HL-60/S4 (cell line): ENCODE data around the gene IFITM2.
"Not testable (repeated sequence)": the region's sequence is repeated elsewhere in the genome, so short reads cannot be mapped to it uniquely, and the experiment has no call there.

Source experiments
- in situ Hi-C: fragments of 300-500 bp; cut with MboI; formaldehyde crosslinking; loops from 2 replicates; pipeline ENCODE4 v1.14.3; 2022; ENCODE audit warnings: low sequenced_read_pairs

IFITM2 gene

DNA sequence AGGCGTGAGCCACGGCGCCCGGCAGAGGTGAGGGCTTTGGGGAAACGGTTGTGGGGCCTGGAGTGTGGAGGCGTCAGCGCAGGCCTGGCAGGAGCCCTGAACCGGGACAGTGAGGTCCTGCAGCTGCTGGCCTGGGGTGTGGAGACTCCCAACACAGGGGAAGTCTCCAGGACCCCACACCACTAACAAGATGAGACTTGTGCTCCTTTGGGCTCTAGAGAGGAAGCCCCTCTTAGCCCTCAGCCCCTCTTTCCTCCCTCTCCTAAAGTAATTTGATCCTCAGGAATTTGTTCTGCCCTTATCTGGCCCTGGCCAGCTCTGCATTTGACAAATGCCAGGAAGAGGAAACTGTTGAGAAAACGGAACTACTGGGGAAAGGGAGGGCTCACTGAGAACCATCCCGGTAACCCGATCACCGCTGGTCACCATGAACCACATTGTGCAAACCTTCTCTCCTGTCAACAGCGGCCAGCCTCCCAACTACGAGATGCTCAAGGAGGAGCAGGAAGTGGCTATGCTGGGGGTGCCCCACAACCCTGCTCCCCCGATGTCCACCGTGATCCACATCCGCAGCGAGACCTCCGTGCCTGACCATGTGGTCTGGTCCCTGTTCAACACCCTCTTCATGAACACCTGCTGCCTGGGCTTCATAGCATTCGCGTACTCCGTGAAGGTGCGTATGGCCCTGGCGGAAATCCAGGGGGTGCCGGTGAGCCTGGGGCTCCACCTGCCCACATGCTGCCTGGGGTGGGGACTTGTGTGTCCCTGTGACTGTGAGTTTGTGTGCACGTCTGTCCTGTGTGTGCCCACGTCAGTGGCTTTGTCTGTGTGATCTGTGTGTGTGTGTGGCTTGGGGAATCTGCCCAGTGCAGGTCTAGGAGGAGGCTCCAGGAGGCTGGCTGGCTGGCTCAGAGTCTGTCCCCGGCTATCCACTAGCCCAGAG lies at the start of gene IFITM2:
Gene IFITM2 (plus strand): TSS at position 51 of the 943 bp plus-strand sequence. CDS start 377 bp downstream, at position 428.
- in situ Hi-C loops: not testable (repeated sequence)

DNA sequence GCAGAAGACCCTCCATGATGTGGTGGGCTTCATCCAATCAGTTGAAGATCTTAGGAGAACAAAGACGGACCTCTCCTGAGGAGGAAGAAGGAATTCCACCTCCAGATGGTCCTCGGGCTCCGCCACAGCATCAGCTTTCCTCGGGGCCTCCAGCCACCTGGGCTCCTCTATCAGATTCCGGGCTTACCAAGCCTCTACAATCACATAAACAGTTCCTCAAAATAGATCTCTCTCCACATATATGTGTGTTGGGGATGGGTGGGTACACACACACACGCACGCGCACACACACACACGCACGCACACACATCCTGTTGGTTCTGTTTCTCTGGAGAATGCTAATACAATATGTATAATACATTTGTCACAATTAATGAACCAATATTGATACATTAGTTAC lies 48.2 kb upstream of the IFITM2 start:
- in situ Hi-C loops: no loop called here

DNA sequence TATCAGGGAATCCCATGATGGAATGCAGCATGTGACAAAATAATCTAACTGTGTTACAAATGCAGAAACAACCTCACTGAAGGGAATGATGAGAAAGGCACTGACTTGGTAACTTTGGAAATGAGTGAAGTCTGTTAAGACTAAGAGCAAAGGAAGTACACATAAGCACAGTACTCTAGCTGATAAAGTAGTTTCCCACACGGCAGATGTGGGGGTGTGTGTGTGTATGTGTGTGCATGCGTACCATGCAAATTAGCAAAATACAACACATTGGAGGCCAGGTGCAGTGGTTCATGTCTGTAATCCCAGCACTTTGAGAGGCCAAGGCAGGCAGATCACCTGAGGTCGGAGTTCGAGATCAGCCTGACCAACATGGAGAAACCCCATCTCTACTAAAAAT lies 46.0 kb upstream of the IFITM2 start:
- in situ Hi-C loops: no loop called here

DNA sequence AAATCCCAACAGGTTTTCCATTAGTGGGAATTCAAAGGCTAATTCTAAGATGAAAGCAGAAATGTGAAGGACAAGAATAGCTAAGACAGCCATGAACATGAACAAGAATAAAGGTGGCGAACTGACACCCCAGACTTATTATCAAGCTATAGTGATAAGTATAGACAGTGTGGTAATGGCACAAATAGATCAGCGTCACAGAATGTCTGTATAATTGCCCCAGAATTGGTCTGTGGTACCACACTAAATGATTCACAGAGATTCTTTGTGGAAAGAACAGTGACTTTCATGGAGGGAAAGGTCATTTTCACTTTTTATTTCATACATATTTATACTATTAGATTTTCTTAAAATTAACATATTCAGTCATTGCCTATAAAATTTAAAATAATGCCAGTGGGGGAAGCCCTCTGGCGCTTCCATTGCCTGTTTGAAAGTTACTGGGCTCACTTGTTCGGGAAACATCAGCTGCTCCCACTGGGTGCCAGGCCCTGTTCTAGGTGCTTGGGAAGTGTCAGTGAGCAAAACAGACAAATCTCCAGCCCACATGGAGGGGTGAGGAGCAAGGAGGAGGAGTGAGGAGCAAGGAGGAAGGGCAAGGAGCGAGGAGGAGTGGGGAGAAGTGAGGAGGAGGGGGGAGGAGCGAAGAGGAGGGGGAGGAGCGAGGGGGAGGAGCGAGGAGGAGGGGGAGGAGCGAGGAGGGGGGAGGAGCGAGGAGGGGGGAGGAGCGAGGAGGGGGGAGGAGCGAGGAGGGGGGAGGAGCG lies 40.8 kb upstream of the IFITM2 start:
- in situ Hi-C loops: no loop called here

DNA sequence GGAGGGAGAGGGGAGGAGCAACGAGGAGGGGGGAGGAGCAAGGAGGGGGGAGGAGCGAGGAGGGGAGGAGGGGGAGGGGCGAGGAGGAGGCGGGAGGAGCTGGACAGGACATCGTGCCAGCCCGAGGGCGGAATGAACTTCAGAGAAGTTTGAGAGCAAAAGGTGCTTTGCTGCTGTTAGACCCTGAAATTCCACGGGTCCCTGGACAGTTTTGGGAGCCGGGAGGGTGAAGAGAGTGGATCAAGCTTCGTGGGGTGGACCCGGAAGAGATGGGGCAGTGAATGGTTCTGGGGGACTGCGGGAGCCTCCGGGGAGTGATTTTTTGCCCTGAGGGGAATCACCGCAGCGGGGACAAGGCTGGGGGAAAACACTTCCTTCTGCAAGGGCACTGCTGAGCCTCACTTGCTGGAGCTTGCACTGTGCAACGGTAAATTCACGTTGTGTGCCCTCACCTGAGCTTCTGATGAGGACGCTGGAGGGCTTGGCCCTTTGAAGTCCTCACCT lies 40.1 kb upstream of the IFITM2 start:
- in situ Hi-C loops: no loop called here

DNA sequence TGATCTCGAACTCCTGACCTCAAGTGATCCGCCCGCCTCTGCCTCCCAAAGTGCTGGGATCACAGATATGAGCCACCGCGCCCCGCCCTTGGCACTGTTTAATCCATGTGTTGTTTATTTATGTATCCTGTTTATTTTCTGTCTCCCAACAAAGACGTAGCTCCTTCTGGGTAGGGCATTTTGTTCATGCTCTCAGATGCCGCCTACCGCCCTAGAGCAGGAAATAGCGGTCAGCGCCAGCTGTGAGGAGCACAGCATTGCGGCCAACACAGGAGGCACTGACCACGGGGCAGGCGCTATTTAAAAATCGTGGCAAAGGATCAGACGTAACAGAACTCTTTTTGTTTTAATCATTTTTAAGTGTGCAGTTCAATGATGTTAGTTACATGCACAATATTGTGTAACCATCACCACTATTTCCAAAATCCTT lies 38.9 kb upstream of the IFITM2 start:
- in situ Hi-C loops: not testable (repeated sequence)

DNA sequence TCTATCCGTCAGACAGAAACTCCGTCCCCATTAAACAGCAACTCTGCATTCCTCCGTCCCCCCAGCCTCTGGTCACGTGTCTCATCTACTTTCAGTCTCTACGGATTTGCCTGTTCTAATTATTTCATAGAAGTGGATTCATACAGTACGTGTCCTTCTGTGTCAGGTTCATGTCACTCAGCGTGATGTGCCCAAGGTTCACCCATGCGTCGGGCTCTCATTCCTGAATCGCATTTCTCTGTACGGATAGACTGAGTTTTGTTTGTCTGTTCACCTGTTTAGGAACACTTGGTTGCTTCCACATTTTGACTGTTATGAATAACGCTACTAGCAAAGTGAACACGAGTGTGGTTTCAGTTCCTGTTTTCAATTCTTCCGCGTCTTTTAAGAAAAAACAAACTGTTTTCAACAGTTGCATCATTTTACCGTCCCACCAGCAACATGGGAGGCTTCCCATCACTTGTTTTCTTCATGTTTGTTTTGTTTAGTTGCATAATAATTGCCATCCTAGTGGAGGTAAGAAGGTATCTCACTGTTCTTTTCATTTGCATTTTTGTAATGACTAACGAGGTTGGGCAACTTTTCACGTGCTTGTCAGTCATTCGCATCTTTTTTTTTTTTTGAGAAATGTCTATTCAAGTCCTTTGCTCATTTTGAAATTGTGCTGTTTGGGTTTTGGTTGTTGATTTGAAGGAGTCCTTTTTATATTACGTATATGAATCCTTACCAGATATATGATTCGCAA lies 38.3 kb upstream of the IFITM2 start:
- in situ Hi-C loops: no loop called here

DNA sequence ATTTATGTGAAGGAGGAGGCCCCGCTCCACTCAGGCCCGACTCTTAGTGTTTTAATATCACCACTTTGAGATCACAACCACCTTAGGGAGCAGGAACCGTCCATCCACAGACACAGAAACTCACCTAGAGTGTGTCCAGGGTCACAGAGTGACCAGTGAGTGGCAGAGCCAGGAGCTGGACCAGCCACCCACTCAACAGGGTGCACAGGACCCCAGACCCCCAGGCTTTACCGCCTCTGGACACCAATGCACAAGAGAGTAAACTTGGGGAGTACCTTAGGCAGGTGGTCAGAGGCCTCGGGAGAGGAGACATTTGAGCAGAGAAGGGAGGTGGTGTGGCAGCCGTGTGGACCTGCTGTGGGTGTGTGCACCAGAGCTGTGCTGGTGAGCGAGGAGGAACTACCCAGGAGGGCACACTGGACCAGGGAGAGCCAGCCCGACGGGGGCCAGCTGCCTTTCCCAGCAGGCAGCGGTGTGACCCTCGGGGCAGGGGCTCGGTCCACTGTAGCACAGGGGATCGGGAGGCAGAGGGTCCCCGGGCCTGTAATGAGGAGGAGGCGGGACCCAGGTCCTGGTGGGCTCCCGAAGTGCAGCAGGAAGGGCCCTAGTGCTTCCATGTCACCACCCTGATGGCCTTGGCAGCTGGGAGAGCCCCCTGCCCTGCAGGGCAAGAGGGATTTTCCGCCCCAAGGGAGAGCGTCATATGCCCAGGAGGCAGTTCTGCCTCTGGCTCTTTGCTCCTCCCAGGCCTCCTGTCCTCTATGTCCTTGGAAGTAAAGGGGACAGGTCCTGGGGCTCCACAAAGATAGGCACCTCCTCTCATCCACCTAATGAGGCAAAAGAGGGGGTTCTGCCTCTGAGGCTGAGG lies 36.9 kb upstream of the IFITM2 start:
- in situ Hi-C loops: no loop called here

DNA sequence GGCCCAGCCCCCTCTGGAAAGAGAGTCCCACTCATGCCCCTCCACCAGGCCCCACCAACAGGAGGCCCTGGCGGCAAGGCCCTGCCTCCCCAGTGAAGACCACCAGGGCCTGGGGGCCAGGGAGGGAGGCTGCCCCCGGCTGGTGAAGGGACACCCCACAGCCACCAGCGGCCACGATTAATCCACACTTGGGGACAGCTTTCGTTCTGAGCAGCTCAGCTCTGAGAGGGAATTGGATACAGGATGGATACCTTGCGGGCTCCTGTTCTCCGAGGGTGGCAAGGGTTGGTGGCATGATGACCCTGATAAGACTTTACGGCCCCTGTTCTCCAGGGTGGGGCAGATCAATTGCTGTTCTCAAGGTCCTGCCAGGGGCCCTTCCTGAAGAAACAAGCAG lies 36.3 kb upstream of the IFITM2 start:
- in situ Hi-C loops: no loop called here

DNA sequence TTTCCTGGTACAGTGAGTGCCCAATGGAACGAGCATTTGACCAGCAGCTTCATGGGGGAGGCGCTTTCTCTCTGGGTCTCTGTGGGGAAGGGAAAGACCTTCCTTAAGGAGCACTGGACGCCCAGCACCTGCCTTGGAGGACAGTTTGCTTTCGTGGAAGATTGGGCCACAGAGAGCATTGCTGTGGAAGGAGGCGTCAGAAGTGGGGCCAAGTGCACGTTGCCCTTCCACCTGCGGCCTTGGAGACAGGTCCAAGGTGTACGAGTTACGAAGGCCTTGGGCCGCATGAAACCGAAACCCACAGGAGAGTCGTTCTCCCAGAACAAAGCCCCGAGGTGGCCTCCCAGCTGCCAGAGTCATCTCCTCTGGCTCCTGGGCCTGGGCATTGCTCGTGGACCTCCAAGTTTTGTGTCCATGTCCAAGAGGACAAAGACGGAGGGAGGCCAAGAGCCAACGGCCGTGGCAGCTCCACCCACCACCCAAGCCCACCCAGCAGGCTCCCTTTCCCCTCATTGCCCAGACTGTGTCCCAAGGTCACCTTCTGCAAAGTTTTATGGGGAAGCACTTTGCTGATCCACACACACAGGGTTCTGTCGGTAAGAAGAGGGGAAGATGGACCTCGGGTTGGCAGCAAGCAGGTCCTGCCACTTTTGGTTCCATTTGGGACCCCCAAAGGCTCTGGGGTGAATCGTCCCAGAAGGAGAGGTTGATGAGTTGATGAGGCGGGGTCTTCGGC lies 35.3 kb upstream of the IFITM2 start:
- in situ Hi-C loops: no loop called here

DNA sequence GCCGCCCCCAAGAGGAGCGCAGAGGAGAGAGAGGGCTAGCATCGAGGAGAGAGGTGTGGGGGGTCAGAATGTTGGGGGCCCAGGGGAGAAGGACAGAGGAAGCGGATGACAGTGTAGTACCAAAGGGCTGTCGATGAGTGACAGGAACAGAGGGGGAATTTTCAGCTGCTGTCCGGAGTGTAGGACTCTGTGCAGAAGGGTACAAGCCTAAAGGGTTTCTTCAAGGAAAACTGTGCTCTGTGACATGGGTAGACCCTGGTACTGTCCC lies 34.8 kb upstream of the IFITM2 start:
- in situ Hi-C loops: no loop called here

DNA sequence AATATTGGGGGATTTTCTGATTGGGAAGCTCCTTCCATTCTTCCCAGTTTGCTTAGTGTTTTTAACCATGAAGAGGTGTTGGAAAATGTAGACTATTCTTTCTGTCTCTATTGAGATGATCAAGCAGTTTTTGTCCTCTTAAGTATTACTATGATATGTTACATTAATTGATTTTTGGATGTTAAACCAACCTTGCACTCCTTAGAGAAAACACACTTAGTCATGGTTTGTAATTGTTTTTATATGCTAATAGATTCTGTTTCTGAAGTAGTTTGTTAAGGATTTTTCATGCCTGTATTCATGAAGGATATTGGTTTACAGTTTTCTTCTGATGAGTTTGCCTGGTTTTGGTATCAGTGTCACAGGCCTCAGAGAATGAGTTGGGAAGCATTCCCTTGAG lies 31.4 kb upstream of the IFITM2 start:
- in situ Hi-C loops: no loop called here

DNA sequence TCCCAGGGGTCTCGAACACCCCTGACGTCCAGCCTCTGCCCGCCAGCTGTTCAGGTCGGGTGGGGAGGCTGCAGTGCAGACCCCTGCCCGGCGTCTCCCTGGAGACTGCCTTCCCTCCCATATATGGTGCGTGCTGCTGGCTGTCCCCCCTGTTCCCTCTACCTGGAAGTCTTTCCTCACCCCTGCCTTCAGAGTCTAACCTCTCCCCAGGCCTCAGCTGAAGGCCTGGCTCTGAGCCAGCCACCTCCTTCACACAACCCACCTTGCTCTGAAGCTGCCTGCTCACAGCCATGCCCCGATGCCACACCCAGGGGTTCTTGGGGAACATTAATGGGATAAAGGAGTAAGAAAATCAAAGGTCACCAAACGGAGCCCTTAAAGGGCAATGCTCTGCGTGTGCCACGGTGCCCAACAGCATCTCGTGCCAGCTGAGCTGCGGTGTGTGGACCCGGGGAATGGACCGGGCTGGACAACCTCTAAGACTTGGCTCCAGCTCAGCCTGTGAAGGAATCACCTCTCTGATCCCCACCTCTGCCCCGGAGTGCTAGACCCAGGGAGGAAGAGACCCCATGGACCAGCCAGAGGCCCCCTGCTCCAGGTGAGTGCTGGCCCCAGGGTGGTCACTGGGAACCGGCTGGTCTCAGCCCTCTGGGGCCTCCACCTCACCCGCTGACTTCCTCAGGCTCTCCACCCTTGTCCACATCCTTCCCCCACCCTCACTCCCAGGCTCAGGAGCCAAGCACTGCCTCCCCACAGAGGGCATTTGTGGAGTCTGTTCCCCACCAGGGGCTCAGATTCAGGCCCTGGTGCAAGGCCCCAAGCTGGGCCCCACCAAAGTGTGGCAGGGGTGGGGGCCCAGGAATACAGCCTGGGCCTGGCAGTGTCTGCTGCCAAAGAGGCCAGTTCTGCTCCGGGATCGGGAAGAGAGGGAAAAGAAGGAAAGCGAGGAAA lies 29.3 kb upstream of the IFITM2 start, which contains the start of gene NLRP6:
Gene NLRP6 (plus strand): TSS at position 407 of the 951 bp plus-strand sequence. CDS start 163 bp downstream, at position 570.
- in situ Hi-C loops: no loop called here

DNA sequence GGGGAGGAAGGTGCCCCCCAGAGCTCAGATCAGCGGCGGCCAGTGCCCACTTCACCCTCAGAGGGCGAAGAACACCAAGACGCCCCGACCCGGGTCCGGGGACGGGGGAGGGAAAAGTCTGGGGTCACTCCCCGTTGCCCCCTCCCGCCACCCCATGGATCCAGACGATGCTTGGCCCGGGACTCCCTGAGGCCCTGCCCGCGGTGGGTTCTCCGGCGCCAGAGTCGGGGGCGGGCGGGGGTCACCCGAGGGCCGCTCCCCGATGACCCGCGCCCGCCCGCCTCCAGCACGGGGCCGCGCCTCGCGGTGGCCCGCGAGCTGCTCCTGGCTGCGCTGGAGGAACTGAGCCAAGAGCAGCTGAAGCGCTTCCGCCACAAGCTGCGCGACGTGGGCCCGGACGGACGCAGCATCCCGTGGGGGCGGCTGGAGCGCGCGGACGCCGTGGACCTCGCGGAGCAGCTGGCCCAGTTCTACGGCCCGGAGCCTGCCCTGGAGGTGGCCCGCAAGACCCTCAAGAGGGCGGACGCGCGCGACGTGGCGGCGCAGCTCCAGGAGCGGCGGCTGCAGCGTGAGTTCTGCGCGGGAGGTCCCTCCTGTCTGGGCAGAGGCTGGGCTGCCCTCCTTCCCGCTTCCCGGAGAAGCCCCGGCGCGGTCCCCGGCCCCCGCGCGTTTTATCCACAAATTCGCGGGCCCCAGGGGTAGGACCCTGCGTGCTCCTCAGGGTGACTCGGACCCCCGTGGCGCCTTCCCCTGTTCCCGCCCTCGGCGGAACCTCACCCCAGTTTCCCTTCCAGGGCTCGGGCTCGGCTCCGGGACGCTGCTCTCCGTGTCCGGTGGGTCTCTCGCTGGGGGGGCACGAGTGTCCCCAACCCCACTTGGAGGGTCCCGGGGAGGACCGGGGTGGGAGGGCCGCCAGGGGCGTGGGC lies 28.3 kb upstream of the IFITM2 start:
- in situ Hi-C loops: no loop called here

DNA sequence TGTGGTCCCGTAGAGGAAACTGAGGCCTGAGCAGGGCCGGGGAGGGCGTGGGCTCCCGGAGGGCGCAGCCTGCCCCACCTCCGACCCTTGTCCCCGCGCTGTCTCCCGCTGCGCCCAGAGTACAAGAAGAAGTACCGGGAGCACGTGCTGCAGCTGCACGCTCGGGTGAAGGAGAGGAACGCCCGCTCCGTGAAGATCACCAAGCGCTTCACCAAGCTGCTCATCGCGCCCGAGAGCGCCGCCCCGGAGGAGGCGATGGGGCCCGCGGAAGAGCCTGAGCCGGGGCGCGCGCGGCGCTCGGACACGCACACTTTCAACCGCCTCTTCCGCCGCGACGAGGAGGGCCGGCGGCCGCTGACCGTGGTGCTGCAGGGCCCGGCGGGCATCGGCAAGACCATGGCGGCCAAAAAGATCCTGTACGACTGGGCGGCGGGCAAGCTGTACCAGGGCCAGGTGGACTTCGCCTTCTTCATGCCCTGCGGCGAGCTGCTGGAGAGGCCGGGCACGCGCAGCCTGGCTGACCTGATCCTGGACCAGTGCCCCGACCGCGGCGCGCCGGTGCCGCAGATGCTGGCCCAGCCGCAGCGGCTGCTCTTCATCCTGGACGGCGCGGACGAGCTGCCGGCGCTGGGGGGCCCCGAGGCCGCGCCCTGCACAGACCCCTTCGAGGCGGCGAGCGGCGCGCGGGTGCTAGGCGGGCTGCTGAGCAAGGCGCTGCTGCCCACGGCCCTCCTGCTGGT lies 27.5 kb upstream of the IFITM2 start:
- in situ Hi-C loops: no loop called here

DNA sequence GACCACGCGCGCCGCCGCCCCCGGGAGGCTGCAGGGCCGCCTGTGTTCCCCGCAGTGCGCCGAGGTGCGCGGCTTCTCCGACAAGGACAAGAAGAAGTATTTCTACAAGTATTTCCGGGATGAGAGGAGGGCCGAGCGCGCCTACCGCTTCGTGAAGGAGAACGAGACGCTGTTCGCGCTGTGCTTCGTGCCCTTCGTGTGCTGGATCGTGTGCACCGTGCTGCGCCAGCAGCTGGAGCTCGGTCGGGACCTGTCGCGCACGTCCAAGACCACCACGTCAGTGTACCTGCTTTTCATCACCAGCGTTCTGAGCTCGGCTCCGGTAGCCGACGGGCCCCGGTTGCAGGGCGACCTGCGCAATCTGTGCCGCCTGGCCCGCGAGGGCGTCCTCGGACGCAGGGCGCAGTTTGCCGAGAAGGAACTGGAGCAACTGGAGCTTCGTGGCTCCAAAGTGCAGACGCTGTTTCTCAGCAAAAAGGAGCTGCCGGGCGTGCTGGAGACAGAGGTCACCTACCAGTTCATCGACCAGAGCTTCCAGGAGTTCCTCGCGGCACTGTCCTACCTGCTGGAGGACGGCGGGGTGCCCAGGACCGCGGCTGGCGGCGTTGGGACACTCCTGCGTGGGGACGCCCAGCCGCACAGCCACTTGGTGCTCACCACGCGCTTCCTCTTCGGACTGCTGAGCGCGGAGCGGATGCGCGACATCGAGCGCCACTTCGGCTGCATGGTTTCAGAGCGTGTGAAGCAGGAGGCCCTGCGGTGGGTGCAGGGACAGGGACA lies 26.7 kb upstream of the IFITM2 start:
- in situ Hi-C loops: no loop called here
